ENCODE data around the gene TP73. TPM values are rescaled to one million over a fixed set of nuclear protein-coding genes. Genes with fewer than 3 reads are reported as not detected.

Gene TP73
- total RNA-seq, 3 donors from 2014 or later = 0.66 to 1.0 TPM; not detected in 1

DNA sequence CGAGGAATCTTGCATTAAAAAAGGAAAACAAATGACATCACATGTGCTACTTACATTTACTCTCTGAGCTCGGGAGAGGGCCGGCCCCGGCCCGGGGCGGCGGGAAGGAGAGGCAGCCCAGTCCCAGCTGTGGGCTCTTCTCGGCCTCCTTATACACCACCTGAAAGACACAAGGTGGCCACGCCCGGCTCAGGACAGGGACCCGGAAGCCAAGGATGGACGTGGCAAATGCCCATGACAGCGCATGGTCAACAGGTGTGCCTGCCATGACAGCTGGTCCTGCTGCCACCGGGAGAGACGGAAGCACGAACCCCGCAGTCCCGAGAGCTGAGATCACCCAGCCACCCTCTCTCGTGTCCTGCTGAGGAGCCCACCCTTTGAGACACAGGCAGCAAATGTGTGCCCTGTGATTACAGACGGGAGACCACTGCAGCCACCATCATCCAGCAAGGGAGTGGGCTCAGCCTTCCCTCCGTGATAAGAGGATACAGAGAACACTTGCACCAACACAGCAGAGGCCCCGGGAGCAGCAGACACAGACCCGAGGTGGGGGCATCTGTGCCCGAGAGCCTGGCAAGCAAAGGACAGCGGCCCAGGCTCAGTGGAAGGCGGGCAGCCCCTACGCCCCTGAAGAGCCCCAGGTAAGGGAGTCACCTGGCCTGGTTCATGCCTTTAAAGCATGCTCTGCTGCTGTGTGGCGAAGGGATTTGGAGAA is 18.8 kb upstream of the TP73 start:
- Histone ChIP-seq H3K27me3 (no peaks in the 10 kb centered on the region), H3K27ac (no peak overlapping the region), H3K4me3 (no peak overlapping the region), H3K36me3 (no peaks in the 10 kb centered on the region), H3K4me1 (no peaks in the 10 kb centered on the region), H3K9me3 (no peaks in the 10 kb centered on the region)
- TF ChIP-seq POLR2AphosphoS5 (IDR thresholded peaks at IDR 0.05) = no peak
- no peak for TF ChIP-seq POLR2A (IDR thresholded peaks at IDR 0.05)
- TF ChIP-seq, protein P1, sequence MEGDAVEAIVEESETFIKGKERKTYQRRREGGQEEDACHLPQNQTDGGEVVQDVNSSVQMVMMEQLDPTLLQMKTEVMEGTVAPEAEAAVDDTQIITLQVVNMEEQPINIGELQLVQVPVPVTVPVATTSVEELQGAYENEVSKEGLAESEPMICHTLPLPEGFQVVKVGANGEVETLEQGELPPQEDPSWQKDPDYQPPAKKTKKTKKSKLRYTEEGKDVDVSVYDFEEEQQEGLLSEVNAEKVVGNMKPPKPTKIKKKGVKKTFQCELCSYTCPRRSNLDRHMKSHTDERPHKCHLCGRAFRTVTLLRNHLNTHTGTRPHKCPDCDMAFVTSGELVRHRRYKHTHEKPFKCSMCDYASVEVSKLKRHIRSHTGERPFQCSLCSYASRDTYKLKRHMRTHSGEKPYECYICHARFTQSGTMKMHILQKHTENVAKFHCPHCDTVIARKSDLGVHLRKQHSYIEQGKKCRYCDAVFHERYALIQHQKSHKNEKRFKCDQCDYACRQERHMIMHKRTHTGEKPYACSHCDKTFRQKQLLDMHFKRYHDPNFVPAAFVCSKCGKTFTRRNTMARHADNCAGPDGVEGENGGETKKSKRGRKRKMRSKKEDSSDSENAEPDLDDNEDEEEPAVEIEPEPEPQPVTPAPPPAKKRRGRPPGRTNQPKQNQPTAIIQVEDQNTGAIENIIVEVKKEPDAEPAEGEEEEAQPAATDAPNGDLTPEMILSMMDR (IDR thresholded peaks at IDR 0.05) = no peak
- DNase-seq (ENCODE audit: low spot score in 2 of 2) = no peak
- intact Hi-C loops (cut with DNase I; ENCODE audit: low total_unique reads) = no loop called here

DNA sequence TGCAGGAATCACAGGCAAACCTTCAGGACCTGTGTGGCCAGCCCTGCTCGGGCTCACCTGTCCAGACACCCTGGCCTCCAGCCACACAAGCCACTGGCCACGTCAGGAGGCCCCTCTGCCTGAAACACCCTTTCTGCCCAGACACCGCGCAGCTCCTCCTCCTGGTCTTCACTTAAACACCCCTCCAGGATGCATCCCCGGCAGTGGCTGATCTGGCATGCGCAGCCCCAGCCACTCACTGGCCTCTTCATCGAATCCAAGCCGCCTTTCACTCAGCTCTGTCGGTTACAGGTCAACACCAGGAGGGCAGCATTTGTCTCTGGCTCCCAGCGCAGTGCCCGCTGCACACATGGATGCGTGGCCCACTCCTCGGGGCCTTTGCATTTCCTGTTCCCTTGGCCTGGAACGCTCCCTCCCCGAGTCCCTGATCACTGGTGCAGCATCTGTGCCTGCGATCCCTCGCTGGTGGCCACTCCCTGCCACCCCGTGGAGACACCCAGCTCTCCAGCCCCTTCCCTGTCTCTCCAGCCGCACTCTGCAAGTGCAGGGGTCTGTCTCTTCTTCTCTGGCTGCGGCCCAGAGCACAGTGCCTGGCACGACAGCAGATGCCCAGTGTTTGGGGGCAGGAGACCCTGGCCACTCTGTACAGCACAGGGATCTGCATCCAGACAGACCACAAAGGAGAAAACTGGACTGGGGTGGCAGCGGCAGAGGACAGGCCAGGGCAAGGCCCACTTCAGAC is 18.1 kb upstream of the TP73 start:
- DNase-seq (ENCODE audit: low spot score in 2 of 2) = no peak
- H3K36me3 ChIP-seq = no peaks in the 10 kb centered on the region
- H3K4me3 ChIP-seq = no peak overlapping the region

DNA sequence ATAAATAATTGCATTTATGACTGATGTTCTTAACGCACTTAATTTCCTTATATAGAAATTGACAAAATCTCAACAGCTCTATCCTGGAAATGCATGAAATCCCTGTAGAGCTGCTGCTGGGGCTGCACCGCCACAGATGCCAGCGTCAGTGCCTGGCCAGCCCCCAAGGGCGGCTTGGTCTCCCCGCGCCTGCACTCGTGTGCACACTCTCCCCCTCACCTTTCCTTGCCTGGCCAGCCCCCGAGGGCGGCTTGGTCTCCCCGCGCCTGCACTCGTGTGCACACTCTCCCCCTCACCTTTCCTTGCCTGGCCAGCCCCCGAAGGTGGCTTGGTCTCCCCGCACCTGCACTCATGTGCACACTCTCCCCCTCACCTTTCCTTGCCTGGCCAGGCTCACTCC is 16.2 kb upstream of the TP73 start:
- Histone ChIP-seq H3K9me3 (no peaks in the 10 kb centered on the region), H3K27ac (no peak overlapping the region), H3K36me3 (no peaks in the 10 kb centered on the region), H3K4me1 (no peaks in the 10 kb centered on the region), H3K4me3 (no peak overlapping the region), H3K27me3 (no peaks in the 10 kb centered on the region)
- DNase-seq (ENCODE audit: low spot score in 2 of 2) = no peak
- intact Hi-C loops (cut with DNase I; ENCODE audit: low total_unique reads) = no loop called here
- TF ChIP-seq, protein P1 (IDR thresholded peaks at IDR 0.05) = no peak
- no peak for TF ChIP-seq POLR2A (IDR thresholded peaks at IDR 0.05)
- no peak for TF ChIP-seq POLR2AphosphoS5 (IDR thresholded peaks at IDR 0.05)

More for the DNA sequence above, 18.1 kb upstream of the TP73 start:
- intact Hi-C loops (cut with DNase I; ENCODE audit: low total_unique reads) = no loop called here
- TF ChIP-seq, protein P1 (IDR thresholded peaks at IDR 0.05) = no peak
- TF ChIP-seq POLR2A (IDR thresholded peaks at IDR 0.05) (no peak), POLR2AphosphoS5 (IDR thresholded peaks at IDR 0.05) (no peak)
- Histone ChIP-seq H3K9me3 (no peaks in the 10 kb centered on the region), H3K4me1 (no peaks in the 10 kb centered on the region), H3K27me3 (no peaks in the 10 kb centered on the region), H3K27ac (no peak overlapping the region)

GRCh38 chr1:3636531-3636930 is 15.8 kb upstream of the TP73 start:
- intact Hi-C loops (cut with DNase I; ENCODE audit: low total_unique reads) = no loop called here
- Histone ChIP-seq H3K4me3 (no peak overlapping the region), H3K27me3 (no peaks in the 10 kb centered on the region), H3K9me3 (no peaks in the 10 kb centered on the region), H3K36me3 (no peaks in the 10 kb centered on the region), H3K27ac (no peak overlapping the region), H3K4me1 (no peaks in the 10 kb centered on the region)
- TF ChIP-seq POLR2A (IDR thresholded peaks at IDR 0.05) (no peak), POLR2AphosphoS5 (IDR thresholded peaks at IDR 0.05) (no peak)
- TF ChIP-seq, protein P1 (IDR thresholded peaks at IDR 0.05) = no peak
- DNase-seq (ENCODE audit: low spot score in 2 of 2) = peak in 1 of 2 donors; percentile 43

- Histone ChIP-seq H3K27ac (no peak overlapping the region), H3K36me3 (no peaks in the 10 kb centered on the region), H3K4me3 (no peak overlapping the region), H3K27me3 (no peaks in the 10 kb centered on the region), H3K4me1 (no peaks in the 10 kb centered on the region), H3K9me3 (no peaks in the 10 kb centered on the region)
- intact Hi-C loops (cut with DNase I; ENCODE audit: low total_unique reads) = no loop called here
- DNase-seq (ENCODE audit: low spot score in 2 of 2) = no peak
- TF ChIP-seq, protein P1 (IDR thresholded peaks at IDR 0.05) = no peak
- TF ChIP-seq POLR2A (IDR thresholded peaks at IDR 0.05) (no peak), POLR2AphosphoS5 (IDR thresholded peaks at IDR 0.05) (no peak)
Measured at GRCh38 chr1:3638027-3638426, 14.3 kb upstream of the TP73 start.

Measured in breast epithelium (tissue), 4 donors.